Natural killer cell (primary cell): ENCODE measurements around the gene P2RX4. TPM values are rescaled to one million over a fixed set of nuclear protein-coding genes. Genes with fewer than 3 reads are reported as not detected.

ENCODE experiments used
- ATAC-seq, 3 donors: fragments of 150-1000 bp in 2 of 3; fragments of 200-7000 bp in 1 of 3; cut with Tn5 transposase; 1 replicate in 1 of 3; 2 replicates in 2 of 3; pipeline ENCODE4 v1.10.0; 2021; ENCODE audit warnings: mild to moderate bottlenecking in 2 of 3, moderate library complexity in 2 of 3
- DNase-seq, 2 donors: peaks; one replicate each; pipeline versions ENCODE4 v3.0.0 to v3.0.0-alpha.2; 2013 to 2021; ENCODE audit warnings: mixed read lengths in 1 of 2
- H3K27ac ChIP-seq: one replicate; pipeline ENCODE4 v1.5.1; 2013; ENCODE audit warnings: mild to moderate bottlenecking, low read length
- H3K27me3 ChIP-seq: one replicate; pipeline ENCODE4 v1.6.1; 2013; ENCODE audit warnings: low read length; ENCODE audit not compliant: control insufficient read depth, insufficient read depth
- H3K36me3 ChIP-seq: one replicate; pipeline ENCODE4 v1.6.1; 2013; ENCODE audit warnings: low read length; ENCODE audit not compliant: control insufficient read depth, insufficient read depth
- H3K4me1 ChIP-seq: one replicate; pipeline ENCODE4 v1.6.1; 2013; ENCODE audit warnings: low read length; ENCODE audit not compliant: control insufficient read depth, insufficient read depth
- H3K4me3 ChIP-seq: one replicate; pipeline ENCODE4 v1.5.1; 2013; ENCODE audit warnings: low read length
- H3K9me3 ChIP-seq: one replicate; pipeline ENCODE4 v1.6.1; 2013; ENCODE audit warnings: low read length; ENCODE audit not compliant: control insufficient read depth, insufficient read depth
- H3K27ac Mint-ChIP-seq, 2 donors: one replicate each; pipeline ENCODE4 v1.8.0; 2022; ENCODE audit warnings: mild to moderate bottlenecking in 2 of 2, mixed read lengths in 2 of 2, moderate library complexity in 1 of 2
- H3K27me3 Mint-ChIP-seq, 2 donors: one replicate each; pipeline ENCODE4 v1.8.0; 2022; ENCODE audit warnings: low read depth in 2 of 2, mixed read lengths in 2 of 2
- H3K36me3 Mint-ChIP-seq: one replicate; pipeline ENCODE4 v1.8.0; 2022; ENCODE audit warnings: mixed read lengths
- H3K4me1 Mint-ChIP-seq, 2 donors: one replicate each; pipeline ENCODE4 v1.8.0; 2022; ENCODE audit warnings: mixed read lengths in 2 of 2
- H3K4me3 Mint-ChIP-seq: one replicate; pipeline ENCODE4 v1.8.0; 2022; ENCODE audit warnings: mild to moderate bottlenecking, moderate library complexity, mixed read lengths
- H3K9me3 Mint-ChIP-seq, 2 donors: one replicate each; pipeline ENCODE4 v1.8.0; 2022; ENCODE audit warnings: mixed read lengths in 2 of 2
- CTCF ChIP-seq: fragments of 200-600 bp; IDR thresholded peaks from one replicate; pipeline ENCODE4 v1.8.0; 2022; ENCODE audit warnings: antibody characterized with exemption
- WGBS: methylation state at CpG from one replicate; pipeline ENCODE4 v1.1.7; 2013; ENCODE audit warnings: missing lambda C conversion rate; ENCODE audit not compliant: insufficient coverage; 5-methylcytosine and 5-hydroxymethylcytosine counted together
- intact Hi-C: fragments of 100-400 bp; cut with micrococcal nuclease; formaldehyde crosslinking; loops from one replicate; pipeline ENCODE4 v1.14.2; 2022
- total RNA-seq, 4 donors: library from RNA; stranded (reverse); fragments of 120-200 nt in 1 of 4; gene quantifications; one replicate each; pipeline versions ENCODE4 v1.2.3 to v1.2.4, GENCODE V29; 2013 to 2022

Gene P2RX4
- total RNA-seq, 3 donors from 2014 or later (not counting 1 experiment from before 2014, with no cell fraction given) = 34.8 to 39.3 (median 38.2) TPM

- H3K9me3 Mint-ChIP-seq = no peaks in the 10 kb centered on the region
- no peaks in the 10 kb centered on the region for H3K36me3 Mint-ChIP-seq
- H3K4me1 Mint-ChIP-seq = no peaks in the 10 kb centered on the region
- Histone ChIP-seq H3K27me3 (no peaks in the 10 kb centered on the region), H3K4me1 (no peaks in the 10 kb centered on the region), H3K27ac (no peak overlapping the region), H3K9me3 (no peaks in the 10 kb centered on the region), H3K4me3 (no peak overlapping the region), H3K36me3 (peaks cover 19% of the 10 kb centered on the region)
- ATAC-seq (no peak), DNase-seq (peak in 1 of 2 donors; percentile 6)
- H3K4me3 Mint-ChIP-seq = no peak overlapping the region
- intact Hi-C loops = no loop called here
- no peaks in the 10 kb centered on the region for H3K27me3 Mint-ChIP-seq
- H3K27ac Mint-ChIP-seq = no peak overlapping the region
- no peak for TF ChIP-seq CTCF
- 79% methylated on average over 14 of the region's 16 CpGs for WGBS
Observed at GRCh38 chr12:121175383-121176119, 34.4 kb upstream of the P2RX4 start.

GRCh38 chr12:121176826-121177529 lies 33.0 kb upstream of the P2RX4 start:
- peaks cover 25% of the 10 kb centered on the region for H3K36me3 ChIP-seq

GRCh38 chr12:121181181-121181580 lies 28.7 kb upstream of the P2RX4 start:
- no peaks in the 10 kb centered on the region for H3K36me3 Mint-ChIP-seq
- intact Hi-C loops = no loop called here
- H3K4me3 Mint-ChIP-seq = no peak overlapping the region

More at GRCh38 chr12:121176826-121177529, 33.0 kb upstream of the P2RX4 start:
- no peak overlapping the region for H3K27ac ChIP-seq
- intact Hi-C loops = no loop called here
- H3K27ac Mint-ChIP-seq = no peak overlapping the region
- H3K4me3 ChIP-seq = no peak overlapping the region
- no peaks in the 10 kb centered on the region for H3K4me1 ChIP-seq
- peaks cover 5% of the 10 kb centered on the region for H3K9me3 ChIP-seq
- 97% methylated on average over 19 of the region's 19 CpGs for WGBS
- H3K27me3 ChIP-seq = no peaks in the 10 kb centered on the region
- ATAC-seq = no peak
- no peak overlapping the region for H3K4me3 Mint-ChIP-seq
- no peaks in the 10 kb centered on the region for H3K36me3 Mint-ChIP-seq
- H3K4me1 Mint-ChIP-seq = no peaks in the 10 kb centered on the region
- H3K9me3 Mint-ChIP-seq = no peaks in the 10 kb centered on the region
- DNase-seq = no peak
- H3K27me3 Mint-ChIP-seq = no peaks in the 10 kb centered on the region
- TF ChIP-seq CTCF = no peak

More at GRCh38 chr12:121181181-121181580, 28.7 kb upstream of the P2RX4 start:
- Histone ChIP-seq H3K27me3 (no peaks in the 10 kb centered on the region), H3K4me3 (no peak overlapping the region), H3K36me3 (peaks cover 24% of the 10 kb centered on the region), H3K4me1 (no peaks in the 10 kb centered on the region), H3K9me3 (peaks cover 5% of the 10 kb centered on the region), H3K27ac (no peak overlapping the region)
- Mint-ChIP-seq H3K27ac (no peak overlapping the region), H3K9me3 (no peaks in the 10 kb centered on the region), H3K4me1 (no peaks in the 10 kb centered on the region), H3K27me3 (no peaks in the 10 kb centered on the region)
- no peak for ATAC-seq
- no peak for DNase-seq
- no peak for TF ChIP-seq CTCF
- 83% methylated on average over 3 of the region's 3 CpGs for WGBS
